Astrocyte of the spinal cord (primary cell): Measurements from ENCODE around the gene EEFSEC.
A peak's percentile ranks its signal among the peaks of the same experiment; 100 is the strongest.

Source experiments
- DNase-seq: peaks from one replicate; pipeline ENCODE4 v3.0.0; 2011; ENCODE audit warnings: low read depth, low spot score
- H3K4me3 ChIP-seq: 2 replicates; pipeline ENCODE4 v1.5.1; 2011; ENCODE audit warnings: low read depth, mild to moderate bottlenecking, low read length, moderate library complexity
- CTCF ChIP-seq: IDR thresholded peaks from 2 replicates; pipeline ENCODE4 v1.5.1; 2012; ENCODE audit warnings: low read depth, mild to moderate bottlenecking, low read length, inconsistent platforms
- in situ Hi-C: cut with HindIII; loops from 2 replicates; pipeline ENCODE4 v1.10.0; 2017; ENCODE audit warnings: low sequenced_read_pairs

The EEFSEC gene

GRCh38 chr3:128153156-128154041, at the start of gene EEFSEC:
TSS of gene EEFSEC (plus strand) at chr3:128153481. CDS start at chr3:128153508, 27 bp downstream.
- peak within 1 kb of the TSS; percentile 63 for H3K4me3 ChIP-seq
- no peak for TF ChIP-seq CTCF
- DNase-seq: peak; percentile 79
- in situ Hi-C loops: no loop called here

GRCh38 chr3:128107834-128108233, 45.4 kb upstream of the EEFSEC start:
- TF ChIP-seq CTCF: no peak
- H3K4me3 ChIP-seq: no peak overlapping the region
- no peak for DNase-seq
- in situ Hi-C loops: no loop called here

GRCh38 chr3:128111147-128111546, 42.1 kb upstream of the EEFSEC start:
- no peak overlapping the region for H3K4me3 ChIP-seq
- no peak for DNase-seq
- no peak for TF ChIP-seq CTCF
- in situ Hi-C loops: no loop called here

- H3K4me3 ChIP-seq: no peak overlapping the region
- peak; percentile 91 for DNase-seq
- in situ Hi-C loops: no loop called here
- no peak for TF ChIP-seq CTCF
Measured at GRCh38 chr3:128112357-128112968, 40.8 kb upstream of the EEFSEC start.

GRCh38 chr3:128113817-128114794, 39.2 kb upstream of the EEFSEC start:
- in situ Hi-C loops: no loop called here
- H3K4me3 ChIP-seq: no peak overlapping the region
- DNase-seq: no peak
- no peak for TF ChIP-seq CTCF

- in situ Hi-C loops: no loop called here
- H3K4me3 ChIP-seq: no peak overlapping the region
- no peak for DNase-seq
- no peak for TF ChIP-seq CTCF
Measured at GRCh38 chr3:128122013-128122412, 31.3 kb upstream of the EEFSEC start.
